HepG2 (cell line): ENCODE measurements around the gene HCFC1R1. TPM values are rescaled to one million over a fixed set of nuclear protein-coding genes. Genes with fewer than 3 reads are reported as not detected.

Experiments used
- ATAC-seq: fragments of 200-7000 bp; cut with Tn5 transposase; 3 replicates; pipeline ENCODE4 v1.9.1; 2020; ENCODE audit warnings: mild to moderate bottlenecking, moderate library complexity
- BruUV-seq: library from RNA; stranded (reverse); fragments of 400-500 nt; replicated peaks from 2 replicates; lab custom pipeline; 2021; lab: Mats Ljungman, UMichigan
- CTCF ChIA-PET: fragments of 300-600 bp; formaldehyde crosslinking; extraction: SDS; loops from one replicate; lab custom pipeline; 2021; ENCODE audit warnings: low total read pairs, inconsistent platforms, low intra/inter-chr PET ratio; lab: Yijun Ruan, JAX
- POLR2A ChIA-PET: fragments of 350-600 bp; sonication (Branson Sonifier 250); formaldehyde crosslinking; loops from one replicate; lab custom pipeline; 2020; ENCODE audit warnings: antibody characterized with exemption, inconsistent platforms; lab: Yijun Ruan, JAX
- DNase-seq: peaks from one replicate; pipeline ENCODE4 v3.0.0-alpha.2; 2015; ENCODE audit warnings: low spot score
- FAIRE-seq: peaks from 3 replicates; lab custom pipeline; 2011; peaks lifted over from hg19 to GRCh38; lab: Jason Lieb, UNC
- H2AFZ ChIP-seq: one replicate; pipeline ENCODE4 v1.6.1; 2011; ENCODE audit warnings: low read length, inconsistent platforms
- H3K27ac ChIP-seq: fragments of 300-600 bp; 3 replicates; pipeline ENCODE4 v1.8.0; 2011; ENCODE audit warnings: mixed run types, mild to moderate bottlenecking, mixed read lengths, low read length, inconsistent platforms; ENCODE audit not compliant: insufficient read depth; ENCODE audit errors: extremely low read length
- H3K27me3 ChIP-seq, 2 experiments: fragments of 200-600 bp in 1 of 2; 2 replicates in 1 of 2; 3 replicates in 1 of 2; pipeline versions ENCODE4 v1.6.0 to v1.8.0; 2011; ENCODE audit warnings: low read length in 2 of 2, mild to moderate bottlenecking in 2 of 2, moderate library complexity in 2 of 2, inconsistent platforms in 1 of 2; ENCODE audit not compliant: insufficient read depth in 2 of 2, control insufficient read depth in 1 of 2
- H3K36me3 ChIP-seq, 2 experiments: fragments of 200-600 bp in 1 of 2; replicated peaks in 1 of 2; 2 replicates in 1 of 2; 3 replicates in 1 of 2; pipeline versions ENCODE4 v1.5.1 to v1.8.0; 2011; ENCODE audit warnings: low read length in 2 of 2, inconsistent platforms in 1 of 2; ENCODE audit not compliant: insufficient read depth in 2 of 2, control insufficient read depth in 1 of 2
- H3K4me1 ChIP-seq: 2 replicates; pipeline ENCODE4 v1.5.1; 2012; ENCODE audit warnings: low read length, inconsistent platforms; ENCODE audit not compliant: insufficient read depth
- H3K4me2 ChIP-seq: 2 replicates; pipeline ENCODE4 v1.6.0; 2011; ENCODE audit warnings: low read depth, low read length, inconsistent platforms
- H3K4me3 ChIP-seq, 3 experiments: fragments of 200-600 bp in 1 of 3; sonication (generic), shearing (Covaris generic) in 1 of 3; replicated peaks in 1 of 3; 2 replicates each; pipeline ENCODE4 v1.5.1; 2011 to 2016; ENCODE audit warnings: low read length in 3 of 3, inconsistent platforms in 2 of 3, low read depth in 2 of 3, mild to moderate bottlenecking in 2 of 3, control low read depth in 1 of 3, mixed read lengths in 1 of 3; ENCODE audit not compliant: insufficient read depth in 1 of 3
- H3K79me2 ChIP-seq: one replicate; pipeline ENCODE4 v1.6.1; 2011; ENCODE audit warnings: low read length, inconsistent platforms; ENCODE audit not compliant: insufficient read depth
- H3K9ac ChIP-seq: 2 replicates; pipeline ENCODE4 v1.6.0; 2011; ENCODE audit warnings: mild to moderate bottlenecking, low read depth, low read length, inconsistent platforms; ENCODE audit not compliant: insufficient read depth
- H3K9me3 ChIP-seq: 2 replicates; pipeline ENCODE4 v1.5.1; 2012; ENCODE audit warnings: mild to moderate bottlenecking, low read length
- H4K20me1 ChIP-seq: 2 replicates; pipeline ENCODE4 v1.6.0; 2011; ENCODE audit warnings: inconsistent platforms, mild to moderate bottlenecking, low read length, moderate library complexity; ENCODE audit not compliant: insufficient read depth
- HNRNPLL ChIP-seq: fragments of 200-400 bp; formaldehyde crosslinking; IDR thresholded peaks from 2 replicates; pipeline ENCODE4 v1.6.1; 2017; ENCODE audit warnings: mild to moderate bottlenecking, low read depth, low read length; ENCODE audit not compliant: poor library complexity, severe bottlenecking
- SALL2 ChIP-seq: sonication (generic); formaldehyde crosslinking; IDR thresholded peaks from 2 replicates; pipeline ENCODE4 v1.8.1; 2023; ENCODE audit warnings: mild to moderate bottlenecking, missing genetic modification reagents, inconsistent platforms
- SIN3B ChIP-seq: fragments of 150-350 bp; IDR thresholded peaks from 2 replicates; pipeline ENCODE4 v1.6.1; 2014; ENCODE audit warnings: low read length
- ZFP90 ChIP-seq: sonication (generic); formaldehyde crosslinking; IDR thresholded peaks from 2 replicates; pipeline ENCODE4 v1.8.0; 2022; ENCODE audit warnings: missing genetic modification reagents, mild to moderate bottlenecking, inconsistent platforms, borderline replicate concordance
- ZNF547 ChIP-seq: sonication (generic); formaldehyde crosslinking; IDR thresholded peaks from 2 replicates; pipeline ENCODE4 v1.5.1; 2020; ENCODE audit warnings: mild to moderate bottlenecking, missing genetic modification reagents
- WGBS: methylation state at CpG from one replicate; pipeline ENCODE4 v1.1.6; 2017; ENCODE audit warnings: low lambda C conversion rate; 5-methylcytosine and 5-hydroxymethylcytosine counted together
- in situ Hi-C: cut with HindIII; loops from 2 replicates; pipeline ENCODE4 v1.10.0; 2017; ENCODE audit warnings: low pct_unique_long_range_greater_than_20kb; ENCODE audit not compliant: extremely low pct_ligation_motif_present
- intact Hi-C: fragments of 100-400 bp; cut with micrococcal nuclease; formaldehyde crosslinking; loops from one replicate; pipeline ENCODE4 v1.10.0; 2022; ENCODE audit not compliant: unreplicated experiment
- polyA plus RNA-seq, 8 experiments: library from polyadenylated mRNA; depleted of rRNA in 3 of 8; stranded (reverse) in 7 of 8; unstranded in 1 of 8; fragments of >200 nt; fragmentation: Illumina TruSeq in 4 of 8; extraction: Trizol in 4 of 8; gene quantifications; 2 replicates each; pipeline versions ENCODE4 v1.2.1 to v1.2.3, GENCODE V29; 2011 to 2016; ENCODE audit warnings: low read depth in 4 of 8, missing spikeins in 1 of 8, mixed read lengths in 1 of 8; ENCODE audit not compliant: insufficient read depth in 1 of 8
- total RNA-seq, 5 experiments: library from RNA; depleted of rRNA; stranded (reverse); fragments of >200 nt; fragmentation: Illumina TruSeq; extraction: Trizol; gene quantifications; 2 replicates each; pipeline ENCODE4 v1.2.3, GENCODE V29; 2016; ENCODE audit warnings: low read depth in 1 of 5
- TF ChIP-seq, protein P1 (sequence below): fragments of 450-650 bp; IDR thresholded peaks from 2 replicates; pipeline ENCODE4 v1.6.1; 2017
- TF ChIP-seq, protein P2 (sequence below): sonication (generic); formaldehyde crosslinking; IDR thresholded peaks from 2 replicates; pipeline ENCODE4 v1.8.0; 2022; ENCODE audit warnings: mild to moderate bottlenecking, missing genetic modification reagents
- TF ChIP-seq, protein P3 (sequence below): sonication (generic); formaldehyde crosslinking; IDR thresholded peaks from 2 replicates; pipeline ENCODE4 v1.5.0; 2020; ENCODE audit warnings: missing genetic modification reagents
- TF ChIP-seq, protein P4 (sequence below): sonication (generic); formaldehyde crosslinking; IDR thresholded peaks from 2 replicates; pipeline ENCODE4 v1.4.0; 2020; ENCODE audit warnings: low read depth, mild to moderate bottlenecking, missing genetic modification reagents
- TF ChIP-seq, protein P5 (sequence below): sonication (generic); formaldehyde crosslinking; IDR thresholded peaks from 2 replicates; pipeline ENCODE4 v1.5.0; 2020; ENCODE audit warnings: mild to moderate bottlenecking, missing genetic modification reagents, borderline replicate concordance

HCFC1R1 gene
- total and polyA plus RNA-seq, 2 of the 13 experiments (the other 11 are each of a cell fraction or from before 2014, with no cell fraction given) = 13.8 to 16.1 TPM

DNA sequence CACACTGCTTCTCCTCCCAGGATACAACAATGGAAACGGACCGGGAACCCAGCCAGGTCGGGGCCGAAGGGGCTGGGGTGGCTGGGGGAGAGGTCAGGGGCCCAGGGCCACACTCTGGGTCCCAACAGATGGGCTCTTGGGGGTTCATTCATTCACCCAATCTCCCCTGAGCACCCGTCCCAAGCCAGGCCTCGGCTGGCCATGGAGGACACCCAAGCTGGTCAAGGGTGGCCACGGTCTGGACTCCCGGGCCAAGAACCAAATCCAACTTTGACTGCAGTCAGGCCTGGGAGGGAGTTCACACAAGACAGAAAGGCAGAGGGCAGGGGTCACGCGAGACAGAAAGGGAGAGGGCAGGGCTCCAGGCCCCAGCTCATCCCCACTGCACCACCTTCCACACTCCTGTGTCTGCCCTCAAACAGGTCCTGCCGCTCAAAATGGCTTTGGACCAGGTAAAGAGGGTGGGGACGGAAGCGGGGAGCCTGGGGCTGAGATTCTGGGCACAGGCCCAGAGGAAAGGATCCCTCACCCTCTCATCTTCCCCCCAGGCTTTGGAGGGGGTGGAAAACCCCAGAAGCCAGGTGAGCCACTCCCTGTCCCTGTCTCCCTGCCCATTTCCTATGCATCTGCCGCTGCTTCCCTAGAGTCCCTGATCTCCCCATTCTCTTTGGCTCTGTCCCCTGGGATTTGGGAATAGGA, 31.2 kb downstream of the HCFC1R1 start (continued):
- TF ChIP-seq, protein P1, sequence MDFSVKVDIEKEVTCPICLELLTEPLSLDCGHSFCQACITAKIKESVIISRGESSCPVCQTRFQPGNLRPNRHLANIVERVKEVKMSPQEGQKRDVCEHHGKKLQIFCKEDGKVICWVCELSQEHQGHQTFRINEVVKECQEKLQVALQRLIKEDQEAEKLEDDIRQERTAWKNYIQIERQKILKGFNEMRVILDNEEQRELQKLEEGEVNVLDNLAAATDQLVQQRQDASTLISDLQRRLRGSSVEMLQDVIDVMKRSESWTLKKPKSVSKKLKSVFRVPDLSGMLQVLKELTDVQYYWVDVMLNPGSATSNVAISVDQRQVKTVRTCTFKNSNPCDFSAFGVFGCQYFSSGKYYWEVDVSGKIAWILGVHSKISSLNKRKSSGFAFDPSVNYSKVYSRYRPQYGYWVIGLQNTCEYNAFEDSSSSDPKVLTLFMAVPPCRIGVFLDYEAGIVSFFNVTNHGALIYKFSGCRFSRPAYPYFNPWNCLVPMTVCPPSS = no peak
- TF ChIP-seq ZFP90 (no peak), SIN3B (no peak), HNRNPLL (no peak)
- TF ChIP-seq, protein P2, sequence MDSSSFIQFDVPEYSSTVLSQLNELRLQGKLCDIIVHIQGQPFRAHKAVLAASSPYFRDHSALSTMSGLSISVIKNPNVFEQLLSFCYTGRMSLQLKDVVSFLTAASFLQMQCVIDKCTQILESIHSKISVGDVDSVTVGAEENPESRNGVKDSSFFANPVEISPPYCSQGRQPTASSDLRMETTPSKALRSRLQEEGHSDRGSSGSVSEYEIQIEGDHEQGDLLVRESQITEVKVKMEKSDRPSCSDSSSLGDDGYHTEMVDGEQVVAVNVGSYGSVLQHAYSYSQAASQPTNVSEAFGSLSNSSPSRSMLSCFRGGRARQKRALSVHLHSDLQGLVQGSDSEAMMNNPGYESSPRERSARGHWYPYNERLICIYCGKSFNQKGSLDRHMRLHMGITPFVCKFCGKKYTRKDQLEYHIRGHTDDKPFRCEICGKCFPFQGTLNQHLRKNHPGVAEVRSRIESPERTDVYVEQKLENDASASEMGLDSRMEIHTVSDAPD (CRISPR knock-in tag) = no peak
- TF ChIP-seq, protein P3, sequence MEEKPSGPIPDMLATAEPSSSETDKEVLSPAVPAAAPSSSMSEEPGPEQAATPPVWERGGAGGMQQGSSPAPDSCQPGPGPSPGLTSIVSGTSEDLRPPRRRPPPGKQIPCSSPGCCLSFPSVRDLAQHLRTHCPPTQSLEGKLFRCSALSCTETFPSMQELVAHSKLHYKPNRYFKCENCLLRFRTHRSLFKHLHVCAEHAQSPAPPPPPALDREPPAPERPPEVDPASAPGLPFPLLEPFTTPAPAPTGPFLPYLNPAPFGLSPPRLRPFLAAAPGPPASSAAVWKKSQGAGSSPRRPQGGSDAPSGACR = no peak

DNA sequence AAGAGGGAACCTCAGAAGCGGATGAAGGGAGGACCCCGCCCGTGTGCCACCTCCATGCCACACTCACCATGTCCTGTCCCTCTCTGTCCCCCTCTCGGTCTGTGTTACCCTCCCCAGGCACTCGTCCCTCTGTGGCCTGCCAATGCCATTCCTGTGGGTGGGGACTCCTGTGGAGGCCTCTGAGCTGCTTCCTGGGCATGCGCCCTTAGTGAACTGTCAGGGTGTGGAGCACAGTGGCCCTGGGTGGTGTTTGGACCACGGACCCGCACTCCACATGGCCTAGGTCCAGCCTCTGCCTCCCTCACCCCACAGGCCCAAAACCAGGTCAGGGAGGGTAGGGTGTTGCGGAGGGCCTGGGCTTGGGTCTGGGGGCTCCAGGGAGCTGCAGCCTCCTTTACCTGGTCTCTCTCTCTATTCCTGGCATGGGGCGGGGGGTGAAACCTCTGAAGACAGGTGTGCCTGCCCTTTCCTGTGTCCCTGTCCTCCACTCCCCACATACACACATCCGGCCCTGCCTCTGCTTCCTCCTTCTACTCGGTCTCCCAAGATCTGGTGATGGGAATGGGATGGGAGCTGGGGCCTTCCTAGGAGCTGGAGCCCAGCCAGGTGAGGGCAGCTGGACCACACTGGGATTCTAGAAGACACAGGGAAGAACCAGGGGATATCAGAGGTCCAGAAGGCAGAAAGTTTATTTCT, 32.0 kb downstream of the HCFC1R1 start:
- H4K20me1 ChIP-seq = no peaks in the 10 kb centered on the region
- H3K4me1 ChIP-seq = peaks cover 16% of the 10 kb centered on the region; the same call in 1 of the 2 replicates
- BruUV-seq = no TSS peak
- H3K27ac ChIP-seq = no peak overlapping the region
- FAIRE-seq = no peak
- no peaks in the 10 kb centered on the region for H3K9me3 ChIP-seq
- no peak overlapping the region for H3K4me3 ChIP-seq
- no peaks in the 10 kb centered on the region for H3K79me2 ChIP-seq
- no peak overlapping the region for H3K9ac ChIP-seq
- in situ Hi-C loops (no loop called here), intact Hi-C loops (no loop called here)
- H3K27me3 ChIP-seq = peaks cover 11 to 37% of the 10 kb centered on the region in 2 experiments; a peak in 4 of 5 replicates
- CTCF ChIA-PET = no interaction called here
- no peaks in the 10 kb centered on the region for H3K36me3 ChIP-seq
- POLR2A ChIA-PET = interaction anchor here (1.5 kb wide), 1 partner anchor 11 kb away, joined by 6 read pairs; the partner anchor contains the start of gene PKMYT1
- peak; percentile 27 for ATAC-seq
- H2AFZ ChIP-seq = no peak overlapping the region
- DNase-seq = no peak
- 67% methylated on average over 7 of the region's 12 CpGs for WGBS
- no peak overlapping the region for H3K4me2 ChIP-seq
- TF ChIP-seq, protein P4, sequence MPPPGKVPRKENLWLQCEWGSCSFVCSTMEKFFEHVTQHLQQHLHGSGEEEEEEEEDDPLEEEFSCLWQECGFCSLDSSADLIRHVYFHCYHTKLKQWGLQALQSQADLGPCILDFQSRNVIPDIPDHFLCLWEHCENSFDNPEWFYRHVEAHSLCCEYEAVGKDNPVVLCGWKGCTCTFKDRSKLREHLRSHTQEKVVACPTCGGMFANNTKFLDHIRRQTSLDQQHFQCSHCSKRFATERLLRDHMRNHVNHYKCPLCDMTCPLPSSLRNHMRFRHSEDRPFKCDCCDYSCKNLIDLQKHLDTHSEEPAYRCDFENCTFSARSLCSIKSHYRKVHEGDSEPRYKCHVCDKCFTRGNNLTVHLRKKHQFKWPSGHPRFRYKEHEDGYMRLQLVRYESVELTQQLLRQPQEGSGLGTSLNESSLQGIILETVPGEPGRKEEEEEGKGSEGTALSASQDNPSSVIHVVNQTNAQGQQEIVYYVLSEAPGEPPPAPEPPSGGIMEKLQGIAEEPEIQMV (CRISPR knock-in tag) = no peak
- TF ChIP-seq SALL2 (CRISPR knock-in tag) (no peak), ZNF547 (CRISPR knock-in tag) (no peak)
- TF ChIP-seq, protein P5, sequence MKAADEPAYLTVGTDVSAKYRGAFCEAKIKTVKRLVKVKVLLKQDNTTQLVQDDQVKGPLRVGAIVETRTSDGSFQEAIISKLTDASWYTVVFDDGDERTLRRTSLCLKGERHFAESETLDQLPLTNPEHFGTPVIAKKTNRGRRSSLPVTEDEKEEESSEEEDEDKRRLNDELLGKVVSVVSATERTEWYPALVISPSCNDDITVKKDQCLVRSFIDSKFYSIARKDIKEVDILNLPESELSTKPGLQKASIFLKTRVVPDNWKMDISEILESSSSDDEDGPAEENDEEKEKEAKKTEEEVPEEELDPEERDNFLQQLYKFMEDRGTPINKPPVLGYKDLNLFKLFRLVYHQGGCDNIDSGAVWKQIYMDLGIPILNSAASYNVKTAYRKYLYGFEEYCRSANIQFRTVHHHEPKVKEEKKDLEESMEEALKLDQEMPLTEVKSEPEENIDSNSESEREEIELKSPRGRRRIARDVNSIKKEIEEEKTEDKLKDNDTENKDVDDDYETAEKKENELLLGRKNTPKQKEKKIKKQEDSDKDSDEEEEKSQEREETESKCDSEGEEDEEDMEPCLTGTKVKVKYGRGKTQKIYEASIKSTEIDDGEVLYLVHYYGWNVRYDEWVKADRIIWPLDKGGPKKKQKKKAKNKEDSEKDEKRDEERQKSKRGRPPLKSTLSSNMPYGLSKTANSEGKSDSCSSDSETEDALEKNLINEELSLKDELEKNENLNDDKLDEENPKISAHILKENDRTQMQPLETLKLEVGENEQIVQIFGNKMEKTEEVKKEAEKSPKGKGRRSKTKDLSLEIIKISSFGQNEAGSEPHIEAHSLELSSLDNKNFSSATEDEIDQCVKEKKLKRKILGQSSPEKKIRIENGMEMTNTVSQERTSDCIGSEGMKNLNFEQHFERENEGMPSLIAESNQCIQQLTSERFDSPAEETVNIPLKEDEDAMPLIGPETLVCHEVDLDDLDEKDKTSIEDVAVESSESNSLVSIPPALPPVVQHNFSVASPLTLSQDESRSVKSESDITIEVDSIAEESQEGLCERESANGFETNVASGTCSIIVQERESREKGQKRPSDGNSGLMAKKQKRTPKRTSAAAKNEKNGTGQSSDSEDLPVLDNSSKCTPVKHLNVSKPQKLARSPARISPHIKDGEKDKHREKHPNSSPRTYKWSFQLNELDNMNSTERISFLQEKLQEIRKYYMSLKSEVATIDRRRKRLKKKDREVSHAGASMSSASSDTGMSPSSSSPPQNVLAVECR (CRISPR knock-in tag) = no peak
